Measurements from ENCODE around the gene RYR1.
"Not testable (repeated sequence)": the region's sequence is repeated elsewhere in the genome, so short reads cannot be mapped to it uniquely, and the experiment has no call there.

Gene RYR1

GRCh38 chr19:38538793-38539528 is 105.5 kb downstream of the RYR1 start:
- DNase-seq (ENCODE audit: low read depth in 2 of 2), result no peak

GRCh38 chr19:38539751-38540150 is 106.3 kb downstream of the RYR1 start:
- DNase-seq (ENCODE audit: low read depth in 2 of 2), result no peak

- no peak for DNase-seq (ENCODE audit: low read depth in 2 of 2)
Measured at GRCh38 chr19:38542040-38542439, 108.5 kb downstream of the RYR1 start.

- DNase-seq (ENCODE audit: low read depth in 2 of 2), result no peak
Measured at GRCh38 chr19:38543286-38543806, 109.9 kb downstream of the RYR1 start.

GRCh38 chr19:38543807-38544568 is 110.5 kb downstream of the RYR1 start:
- DNase-seq (ENCODE audit: low read depth in 2 of 2), result no peak

GRCh38 chr19:38544569-38545315 is 111.3 kb downstream of the RYR1 start:
- DNase-seq (ENCODE audit: low read depth in 2 of 2), result no peak

- no peak for DNase-seq (ENCODE audit: low read depth in 2 of 2)
Measured at GRCh38 chr19:38545596-38545995, 112.1 kb downstream of the RYR1 start.

GRCh38 chr19:38547421-38547820 is 113.9 kb downstream of the RYR1 start:
- no peak for DNase-seq (ENCODE audit: low read depth in 2 of 2)

- DNase-seq (ENCODE audit: low read depth in 2 of 2), result no peak
Measured at GRCh38 chr19:38549061-38549460, 115.6 kb downstream of the RYR1 start.

- DNase-seq (ENCODE audit: low read depth in 2 of 2), result no peak
Measured at GRCh38 chr19:38549942-38550341, 116.5 kb downstream of the RYR1 start.

- DNase-seq (ENCODE audit: low read depth in 2 of 2), result no peak
Measured at GRCh38 chr19:38550376-38550775, 116.9 kb downstream of the RYR1 start.

GRCh38 chr19:38551450-38551813 is 117.9 kb downstream of the RYR1 start:
- peak; percentile 43 to 68 for DNase-seq (ENCODE audit: low read depth in 2 of 2)

- not testable (repeated sequence) for DNase-seq (ENCODE audit: low read depth in 2 of 2)
Measured at GRCh38 chr19:38553239-38553638, 119.7 kb downstream of the RYR1 start.

- no peak for DNase-seq (ENCODE audit: low read depth in 2 of 2)
Measured at GRCh38 chr19:38554676-38555141, 121.2 kb downstream of the RYR1 start.

- no peak for DNase-seq (ENCODE audit: low read depth in 2 of 2)
Measured at GRCh38 chr19:38555200-38555599, 121.7 kb downstream of the RYR1 start.

GRCh38 chr19:38556521-38557174 is 123.2 kb downstream of the RYR1 start:
- DNase-seq (ENCODE audit: low read depth in 2 of 2), result no peak

- no peak for DNase-seq (ENCODE audit: low read depth in 2 of 2)
Measured at GRCh38 chr19:38557205-38557799, 123.8 kb downstream of the RYR1 start.

- not testable (repeated sequence) for DNase-seq (ENCODE audit: low read depth in 2 of 2)
Measured at GRCh38 chr19:38558933-38559332, 125.4 kb downstream of the RYR1 start.

- DNase-seq (ENCODE audit: low read depth in 2 of 2), result no peak
Measured at GRCh38 chr19:38559428-38560401, 126.2 kb downstream of the RYR1 start.

GRCh38 chr19:38561053-38561606 is 127.6 kb downstream of the RYR1 start:
- no peak for DNase-seq (ENCODE audit: low read depth in 2 of 2)
